GM21786 (cell line): ENCODE measurements around the gene VPS41.
"Not testable (repeated sequence)": the region's sequence is repeated elsewhere in the genome, so short reads cannot be mapped to it uniquely, and the experiment has no call there.

Experiments
- ATAC-seq: cut with Tn5 transposase; IDR thresholded peaks from one replicate; pipeline ENCODE4 v1.9.1; 2021; ENCODE audit not compliant: unreplicated experiment

VPS41 gene

DNA sequence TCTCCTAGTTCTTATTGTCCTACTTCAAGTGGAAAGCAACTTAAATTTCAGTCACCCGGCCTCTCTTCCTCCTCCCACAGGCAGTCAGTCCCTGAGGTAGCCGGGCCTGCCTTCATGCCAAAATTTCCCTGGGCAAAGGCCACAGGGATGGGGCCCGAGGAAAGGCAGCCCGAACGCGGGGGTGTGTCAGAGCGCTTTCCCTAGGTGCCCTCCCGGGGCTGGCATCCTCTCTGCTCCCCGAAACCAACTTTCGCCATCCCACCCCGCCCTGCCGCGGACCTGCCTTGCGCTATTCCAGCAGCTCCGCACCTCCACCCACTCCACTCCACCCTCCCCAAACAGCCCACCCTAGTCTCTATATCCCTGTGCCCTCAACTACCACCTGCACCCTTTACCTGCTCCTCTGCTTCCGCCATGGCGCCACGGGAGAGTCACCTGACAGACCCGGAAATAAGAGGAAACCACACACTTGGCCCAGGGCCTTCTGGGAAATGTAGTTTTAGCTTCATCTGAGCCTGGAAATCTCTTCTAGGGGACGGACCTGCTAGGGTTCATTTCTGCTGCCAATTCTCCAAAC is at the start of gene VPS41:
Gene VPS41 (minus strand): TSS at position 433 of the 577 bp plus-strand sequence. CDS start 17 bp downstream, at position 416.
- ATAC-seq = peak; percentile 99

DNA sequence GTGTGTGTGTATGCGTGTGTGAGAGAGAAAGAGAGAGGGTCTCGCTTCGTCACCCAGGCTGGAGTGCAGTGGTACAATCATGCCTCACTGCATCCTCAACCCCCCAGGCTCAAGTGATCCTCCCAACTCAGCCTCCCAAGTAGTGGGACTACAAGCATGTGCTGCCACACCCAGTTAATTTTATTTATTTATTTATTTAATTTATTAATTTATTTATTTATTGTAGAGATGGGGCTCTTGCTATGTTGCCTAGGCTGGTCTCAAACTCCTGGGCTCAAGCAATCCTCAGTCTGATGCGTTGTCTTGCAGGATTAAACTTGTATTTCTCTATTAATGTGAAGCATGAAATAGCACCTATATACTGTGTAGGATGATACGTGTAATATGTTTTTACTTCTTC is 46.9 kb upstream of the VPS41 start:
- ATAC-seq = no peak

DNA sequence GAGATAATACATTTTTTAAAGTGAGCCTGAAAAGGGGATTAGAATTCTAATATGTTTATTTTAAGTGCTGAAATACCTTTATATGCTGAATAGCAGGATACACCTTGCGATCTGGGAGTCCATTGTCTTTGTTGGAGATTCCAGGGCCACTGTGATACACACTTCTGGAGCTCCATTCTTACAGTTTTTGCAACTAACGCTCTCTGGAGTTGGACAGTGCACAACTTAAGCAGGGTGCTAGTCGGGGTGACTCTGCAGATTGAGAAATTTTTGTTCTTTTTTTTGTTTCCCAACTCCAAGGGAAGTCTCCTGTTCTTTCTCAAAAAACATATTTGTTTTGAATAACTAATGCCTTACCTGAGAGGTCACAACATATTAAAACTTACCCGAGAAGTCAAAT is 45.0 kb upstream of the VPS41 start:
- ATAC-seq = no peak

DNA sequence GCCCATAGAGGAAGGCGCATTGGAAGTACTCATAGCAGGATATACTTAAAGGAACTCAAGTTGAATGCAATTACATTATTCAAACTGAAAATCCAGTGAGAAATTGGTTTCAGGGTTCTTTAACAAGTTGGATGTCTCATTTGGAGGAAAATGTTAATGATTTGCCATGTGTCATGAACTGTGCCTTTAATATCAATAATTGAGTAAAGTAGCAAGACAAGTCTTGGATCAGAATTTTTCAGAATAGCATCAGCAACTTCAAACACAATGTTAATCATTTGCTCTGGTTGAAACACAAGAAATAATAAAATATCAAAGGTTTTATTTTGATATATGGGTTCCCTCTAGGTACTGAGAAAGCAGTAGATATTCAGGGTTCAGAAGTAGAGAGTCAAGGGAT is 44.2 kb upstream of the VPS41 start:
- no peak for ATAC-seq

DNA sequence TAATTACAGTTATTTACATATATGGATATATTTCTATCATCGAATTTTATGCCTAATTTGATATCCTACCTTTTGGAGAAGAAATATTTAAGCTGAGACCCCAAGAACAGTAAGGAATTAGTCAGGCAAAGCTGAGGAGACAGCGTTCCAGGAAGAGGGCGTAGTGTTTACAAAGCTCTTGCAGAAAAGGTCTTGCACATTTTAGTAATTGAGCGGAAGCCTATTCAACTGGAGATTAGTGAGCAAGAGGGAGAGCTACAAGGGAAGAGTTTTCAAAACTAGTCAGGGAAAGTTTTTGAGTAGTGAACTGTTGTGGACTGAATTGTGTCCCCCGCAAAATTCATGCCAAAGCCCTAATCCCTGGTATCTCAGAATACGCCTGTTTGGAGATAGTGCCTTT is 42.2 kb upstream of the VPS41 start:
- ATAC-seq = no peak

DNA sequence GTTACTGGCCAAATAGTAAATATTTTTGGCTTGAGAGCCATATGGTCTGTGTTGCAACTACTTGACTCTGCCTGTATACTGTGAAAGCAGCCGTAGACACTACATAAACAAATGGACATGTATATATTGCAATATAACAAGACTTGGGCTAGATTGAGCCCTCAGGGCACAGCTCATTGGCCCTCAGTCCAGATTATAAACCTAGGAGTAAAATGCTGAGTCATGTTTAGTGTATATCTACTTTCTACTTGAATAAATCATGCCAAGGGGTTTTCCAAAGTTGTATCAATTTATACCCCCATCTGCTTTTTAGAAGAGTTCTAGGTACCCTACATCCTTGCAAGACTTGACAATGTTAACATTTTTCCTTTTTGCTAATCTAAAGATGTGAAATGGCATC is 41.3 kb upstream of the VPS41 start:
- no peak for ATAC-seq

DNA sequence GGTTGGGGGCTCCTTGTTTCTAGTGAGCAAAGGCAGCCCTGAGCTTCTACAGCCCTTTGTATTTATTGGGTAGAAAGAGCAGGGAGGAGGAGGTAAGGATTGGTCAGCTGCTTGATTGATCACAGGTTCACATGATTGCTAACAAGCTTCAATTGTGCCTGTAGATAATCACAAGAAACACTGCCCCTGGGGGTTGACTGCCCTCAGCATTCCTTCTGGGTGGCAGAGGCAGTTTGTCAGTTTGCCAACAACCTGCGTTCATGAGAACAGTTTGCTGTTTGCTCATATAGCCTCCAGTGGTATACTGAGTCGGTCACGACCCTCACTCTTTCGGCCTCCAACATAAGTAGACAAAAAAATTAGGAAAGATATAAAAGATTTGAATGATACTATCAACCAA is 38.5 kb upstream of the VPS41 start:
- ATAC-seq = not testable (repeated sequence)

DNA sequence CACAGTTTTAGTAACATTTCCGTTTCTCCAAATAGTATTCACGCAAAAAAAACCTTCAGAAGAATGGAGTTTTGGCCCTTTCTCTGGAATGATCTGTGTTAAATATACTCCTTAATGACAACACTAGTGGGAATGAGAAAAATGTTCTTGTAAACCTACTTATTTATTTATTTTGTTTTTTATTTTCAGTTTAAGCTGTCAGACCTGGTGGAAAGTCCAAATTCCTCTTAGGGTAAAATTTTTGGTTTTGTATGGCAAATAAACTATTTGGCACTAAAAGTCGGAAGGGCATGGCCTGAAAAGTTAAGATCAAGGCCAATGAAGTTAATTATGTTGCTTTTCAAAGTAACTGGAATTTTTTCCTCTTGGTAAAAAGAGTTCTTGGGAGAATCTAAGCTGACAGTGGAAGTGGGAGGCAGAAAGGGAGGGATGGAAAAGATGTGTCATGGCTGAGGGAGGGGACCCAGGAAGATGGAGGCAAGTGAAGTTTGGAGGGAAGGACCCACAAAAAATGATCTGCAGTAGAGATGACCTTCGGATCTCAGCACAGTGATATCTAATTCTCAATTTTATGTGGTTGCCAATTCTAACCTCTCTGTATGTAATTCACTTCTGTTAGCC is 33.5 kb upstream of the VPS41 start:
- ATAC-seq = no peak

DNA sequence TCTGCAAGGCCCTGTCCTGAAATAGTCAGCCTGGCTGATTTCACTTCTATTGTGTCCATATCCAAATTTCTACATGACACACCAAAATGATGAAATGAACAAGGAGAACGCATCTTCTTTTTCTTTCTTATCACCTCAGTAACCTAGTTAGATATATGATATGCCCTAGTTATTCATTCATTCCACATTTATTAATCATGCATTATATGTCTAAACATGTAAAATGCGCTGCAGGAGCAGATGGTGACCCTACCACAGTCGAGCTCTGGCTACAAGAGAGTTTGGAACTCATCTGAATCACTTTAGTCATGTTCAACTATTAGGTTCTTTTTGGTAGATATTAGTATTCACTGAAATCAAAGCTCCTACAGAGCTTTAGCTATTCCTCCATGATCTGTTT is 31.8 kb upstream of the VPS41 start:
- ATAC-seq = no peak

DNA sequence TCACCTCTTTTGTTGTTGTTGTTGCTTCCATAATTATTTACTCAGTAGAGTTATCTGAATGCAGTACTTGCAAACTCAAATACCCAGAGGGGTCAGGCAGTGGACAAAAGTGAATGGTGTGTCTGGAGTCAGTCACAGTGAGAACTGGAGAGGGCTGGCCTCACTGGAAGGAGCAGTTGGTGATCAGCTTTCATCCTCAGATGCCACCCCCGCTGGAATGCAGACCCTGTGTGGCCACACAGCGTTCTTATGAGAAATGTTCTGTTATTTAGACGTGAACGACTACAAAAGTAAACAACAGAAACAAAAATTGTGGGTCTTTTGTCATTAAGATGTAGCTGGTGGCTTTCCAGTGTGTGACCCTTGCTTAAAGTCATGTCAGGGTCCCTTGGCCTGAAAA is 29.6 kb upstream of the VPS41 start:
- ATAC-seq = no peak

DNA sequence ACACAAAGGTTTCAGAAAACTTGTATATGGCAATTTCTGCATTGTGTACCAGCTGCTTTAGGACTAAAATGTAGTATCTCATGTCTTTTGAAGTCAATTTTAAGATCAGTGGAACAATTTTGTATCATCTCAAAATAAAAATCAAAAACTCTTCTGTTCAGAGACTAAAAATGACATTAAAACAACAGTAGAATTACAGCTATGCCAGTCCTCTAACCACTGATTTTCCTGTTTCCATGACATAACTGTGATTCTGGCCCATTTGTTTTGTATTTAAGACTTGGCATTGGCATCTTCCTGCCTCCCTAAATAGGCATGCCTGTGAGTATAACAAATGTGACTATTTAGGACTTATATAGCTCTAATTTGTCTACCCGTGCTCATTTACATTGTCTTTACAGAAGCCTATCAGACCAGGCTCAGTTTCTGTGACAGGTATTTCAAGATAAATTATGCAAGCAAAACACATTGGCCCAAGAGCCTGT is 29.1 kb upstream of the VPS41 start:
- ATAC-seq = no peak

DNA sequence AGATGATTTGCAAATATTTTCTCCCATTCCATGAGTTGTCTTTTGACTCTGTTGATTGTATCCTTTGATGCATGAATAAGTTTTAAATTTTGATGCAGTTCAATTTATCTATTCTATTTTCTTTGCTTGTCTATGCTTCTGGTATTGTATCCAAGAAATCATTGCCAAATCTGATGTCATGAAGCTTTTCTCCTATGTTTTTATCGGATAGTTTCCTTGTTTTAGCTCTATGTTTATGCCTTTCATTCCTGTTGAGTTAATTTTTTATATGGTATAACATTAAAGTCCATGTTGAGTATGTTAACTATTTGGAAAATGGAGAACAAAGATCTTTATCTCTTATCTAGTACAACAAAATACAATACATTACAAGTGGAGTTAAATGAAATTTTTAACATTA is 27.6 kb upstream of the VPS41 start:
- no peak for ATAC-seq

DNA sequence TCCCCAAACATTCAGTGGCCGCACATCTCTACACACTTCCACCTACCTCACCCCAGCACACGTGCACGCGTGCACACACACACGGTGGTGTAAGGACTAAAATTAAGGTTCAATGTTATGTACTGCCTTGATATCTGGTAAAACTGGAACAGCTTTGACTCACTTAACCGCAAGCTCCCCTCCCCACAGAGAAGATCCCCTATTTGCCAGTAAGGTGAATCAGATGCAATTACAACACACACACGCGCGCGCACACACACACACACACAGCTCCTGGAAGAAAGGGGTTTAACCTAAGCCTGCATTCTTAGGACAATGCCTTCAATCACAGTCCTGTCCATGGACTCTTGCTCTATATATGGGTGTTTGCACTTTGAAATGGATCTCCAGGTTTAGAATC is 25.5 kb upstream of the VPS41 start:
- ATAC-seq = no peak

DNA sequence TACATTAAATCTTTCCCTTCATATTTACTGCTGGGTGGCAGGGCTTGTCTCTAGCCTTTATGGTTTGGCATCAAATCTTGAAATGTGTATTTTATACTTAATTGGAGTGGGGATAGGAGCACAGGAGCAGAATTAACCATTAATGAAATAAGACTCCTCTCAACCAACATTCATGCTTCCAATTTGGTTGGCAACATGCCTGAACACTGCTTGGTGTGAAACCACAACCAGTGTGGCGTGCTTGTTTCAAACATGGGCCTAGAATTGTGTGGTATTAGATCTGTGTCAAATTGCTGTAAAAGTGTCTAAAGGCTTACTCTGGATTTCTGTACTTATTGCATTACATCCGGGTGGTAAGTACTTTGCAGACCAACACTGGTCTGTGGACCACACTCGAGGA is 25.1 kb upstream of the VPS41 start:
- ATAC-seq = no peak

DNA sequence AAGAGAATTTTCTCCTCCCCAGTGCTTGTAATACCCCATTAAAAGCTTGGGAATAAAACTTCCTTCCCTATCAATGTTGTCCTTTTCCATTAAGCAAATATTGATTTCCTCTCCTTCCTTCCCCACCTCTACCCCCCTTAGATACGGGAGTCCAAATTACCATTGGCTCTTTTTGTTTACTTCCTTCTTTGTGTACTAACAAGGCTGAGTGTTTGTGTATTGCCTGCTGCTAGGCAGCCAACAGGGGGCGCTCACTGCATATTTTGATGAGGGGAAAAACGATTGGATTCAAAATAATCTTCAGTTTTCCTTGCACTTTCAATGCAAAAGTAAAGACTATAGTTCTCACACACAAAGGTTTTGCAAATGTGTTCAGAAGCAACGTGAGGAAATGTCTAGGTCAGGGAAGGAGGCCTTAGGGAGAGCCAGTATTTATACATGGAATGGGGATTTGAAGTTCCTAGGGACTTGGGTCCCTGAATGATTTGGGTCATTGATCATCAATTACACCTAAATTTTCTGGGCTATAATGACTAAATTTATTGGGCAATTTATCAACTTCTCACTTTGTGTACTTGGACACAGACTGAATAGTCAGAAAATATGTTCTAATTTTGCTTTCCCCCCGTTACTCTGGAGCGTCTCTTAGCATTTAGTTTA is 23.6 kb upstream of the VPS41 start:
- ATAC-seq = no peak

DNA sequence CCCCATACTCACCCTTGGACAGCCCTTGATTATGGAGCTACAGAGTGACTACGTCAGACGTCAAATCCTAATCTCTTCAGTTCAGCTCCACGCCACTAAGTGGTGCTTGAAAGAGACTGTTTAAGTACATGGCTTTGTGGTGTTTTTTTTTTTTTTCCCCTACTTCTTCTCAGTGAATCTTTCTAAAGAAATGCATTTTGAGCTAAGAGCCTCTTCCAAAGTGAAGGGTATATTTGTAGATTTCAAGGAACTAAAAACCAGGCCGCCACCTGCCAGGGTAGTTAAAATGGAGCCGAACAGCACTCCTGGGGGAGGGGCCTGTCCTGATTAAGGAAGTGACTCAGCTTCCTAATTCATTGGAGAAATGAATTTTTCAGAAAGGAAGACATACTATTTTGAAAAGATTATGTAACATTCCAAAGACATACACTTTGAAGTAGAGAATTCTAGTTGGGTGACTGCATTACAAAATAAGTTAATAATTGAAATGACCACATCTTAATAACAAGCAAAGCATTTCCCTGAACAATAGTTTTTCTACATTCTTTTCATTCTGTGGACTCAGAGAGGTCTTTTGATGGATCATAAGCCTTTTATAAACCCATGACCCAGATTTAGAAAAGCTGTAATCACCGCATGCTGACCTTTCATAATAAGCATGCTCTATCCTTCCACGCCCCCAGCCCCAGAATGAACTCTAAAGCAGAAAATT is 20.6 kb upstream of the VPS41 start:
- no peak for ATAC-seq

DNA sequence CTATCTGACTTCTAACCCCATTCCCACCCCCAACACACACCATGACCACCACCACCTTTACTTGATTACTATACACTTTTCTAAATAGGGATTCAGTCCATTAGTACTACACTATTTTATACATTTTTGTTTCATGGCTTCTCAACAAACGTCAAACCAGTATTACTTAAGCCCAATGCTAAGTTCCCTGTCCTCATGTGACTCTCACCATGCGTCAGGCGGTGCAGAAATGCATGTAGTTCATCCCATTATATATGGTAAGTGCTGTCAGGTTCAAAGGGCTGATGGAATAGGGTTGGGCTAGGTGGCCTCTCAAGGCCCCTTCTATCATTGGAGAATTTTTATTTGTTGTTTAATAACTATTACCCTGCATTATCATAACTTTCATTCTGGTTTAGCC is 19.5 kb upstream of the VPS41 start:
- ATAC-seq = no peak

DNA sequence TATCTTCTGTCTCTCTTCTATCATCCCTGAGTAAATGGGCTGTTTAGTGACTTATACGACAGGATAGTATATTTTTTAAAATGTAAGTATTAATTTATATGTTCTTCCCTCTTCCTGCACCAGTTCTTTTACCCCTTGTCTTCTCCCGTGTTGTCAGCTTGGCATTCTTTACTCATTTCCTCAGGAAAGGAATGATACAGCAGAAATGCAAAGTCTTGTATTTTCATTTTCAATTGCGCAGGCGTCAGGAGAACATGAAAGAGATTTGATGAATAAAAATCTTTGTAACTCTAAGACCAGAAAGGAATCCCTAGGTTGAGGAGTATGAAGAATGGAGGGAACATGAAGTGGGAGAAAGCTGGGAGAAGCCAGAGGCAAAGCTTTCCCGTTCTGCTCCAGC is 18.8 kb upstream of the VPS41 start:
- no peak for ATAC-seq

DNA sequence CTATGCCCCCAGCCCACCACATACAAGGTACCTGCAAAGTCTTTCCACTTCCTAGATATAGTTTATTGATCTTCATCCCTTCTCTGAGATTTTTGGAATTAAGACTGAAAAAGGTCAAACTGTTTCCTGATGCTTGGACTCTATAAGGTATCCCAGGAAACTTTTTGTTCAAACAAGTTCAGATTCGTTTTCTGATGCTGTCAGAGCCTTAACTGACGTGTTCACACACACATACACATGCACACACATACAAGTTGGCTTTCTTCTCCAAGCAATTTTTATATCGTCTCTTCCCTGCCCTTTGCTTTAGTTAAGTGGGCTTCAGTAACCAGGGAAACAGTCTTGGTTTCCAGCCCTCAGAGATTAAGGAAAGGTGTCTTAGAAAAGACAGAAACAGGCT is 11.7 kb upstream of the VPS41 start:
- no peak for ATAC-seq

DNA sequence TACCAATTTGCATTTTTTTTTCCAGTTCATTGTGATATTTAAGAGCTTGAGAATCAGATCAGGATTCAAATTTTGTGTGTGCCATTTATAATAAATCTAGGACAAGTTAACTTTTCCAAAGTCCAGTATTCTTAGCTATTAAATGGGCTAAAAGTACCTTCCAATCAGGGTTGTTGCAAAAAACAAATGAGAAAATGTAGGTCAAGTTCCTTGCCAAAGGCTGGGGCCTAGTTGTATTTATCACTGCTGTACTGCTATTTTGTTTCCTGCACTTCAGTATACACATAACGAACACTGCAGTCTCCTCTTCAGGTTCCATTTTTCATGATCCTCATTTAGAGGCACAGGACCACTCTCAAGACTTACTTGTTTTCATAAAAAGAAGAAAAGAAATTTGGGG is 7.4 kb upstream of the VPS41 start:
- ATAC-seq = no peak

DNA sequence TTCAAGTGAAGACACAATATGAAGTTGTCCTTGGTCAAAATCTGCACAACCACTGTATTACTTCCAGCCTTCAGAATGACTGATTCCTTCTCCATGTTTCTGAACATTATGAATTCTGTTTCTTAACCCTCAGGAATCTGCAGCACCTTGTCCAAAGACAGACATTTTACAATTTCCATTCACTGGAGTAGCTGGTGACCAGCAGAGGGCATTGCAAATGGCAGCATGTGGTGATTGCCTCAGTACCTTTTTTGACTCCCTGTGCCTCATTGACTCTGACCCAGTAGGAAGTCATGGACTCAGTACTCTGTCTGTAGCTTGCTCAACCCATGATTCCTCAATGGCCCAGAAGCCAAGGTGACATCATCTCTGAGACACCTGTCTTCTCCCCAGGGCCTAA is 879 bp upstream of the VPS41 start:
- no peak for ATAC-seq

DNA sequence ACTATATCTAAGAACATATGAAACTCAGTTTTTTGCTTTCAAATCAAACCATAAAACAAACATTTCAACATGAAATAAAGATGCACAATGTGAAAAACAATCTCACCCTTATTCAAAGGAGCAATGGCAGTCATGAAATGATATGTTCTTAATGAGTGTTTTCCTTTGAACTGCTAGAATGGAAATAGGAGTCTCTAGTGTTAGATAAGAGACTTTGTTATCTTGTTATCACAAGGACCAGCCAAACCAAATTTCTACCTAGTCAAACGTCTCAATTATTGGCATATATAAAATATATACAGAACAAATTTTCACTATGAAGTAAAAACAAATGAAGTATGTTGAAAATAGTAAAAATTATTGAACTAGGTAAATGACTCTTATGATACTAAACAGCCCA is 1.2 kb downstream of the VPS41 start:
- no peak for ATAC-seq
